ENCODE data around the gene TEX13C. TPM values are rescaled to one million over a fixed set of nuclear protein-coding genes. Genes with fewer than 3 reads are reported as not detected.

Gene TEX13C
- total RNA-seq (2022; extraction: Qiagen RNA extraction) = not detected in 5 replicates

GRCh38 chrX:125319646-125320521, at the start of gene TEX13C:
Gene TEX13C, plus strand, starts transcription at chrX:125319871. Its CDS starts 249 bp downstream, at chrX:125320120.

